Hepatocyte (in vitro differentiated cells): ENCODE data around the gene KRT222. TPM values are rescaled to one million over a fixed set of nuclear protein-coding genes. Genes with fewer than 3 reads are reported as not detected.
A peak's percentile ranks its signal among the peaks of the same experiment; 100 is the strongest.

ENCODE experiments used
- DNase-seq: peaks from one replicate; pipeline ENCODE4 v3.0.0-alpha.2; 2016; ENCODE audit warnings: low spot score
- H2AFZ ChIP-seq: fragments of 200-600 bp; sonication (generic); 2 replicates; pipeline ENCODE4 v1.6.0; 2016; ENCODE audit warnings: antibody characterized with exemption, mild to moderate bottlenecking
- H3K27ac ChIP-seq: fragments of 200-600 bp; sonication (generic); 2 replicates; pipeline ENCODE4 v1.5.1; 2016; ENCODE audit warnings: mild to moderate bottlenecking
- H3K27me3 ChIP-seq: fragments of 200-600 bp; sonication (generic); 2 replicates; pipeline ENCODE4 v1.6.1; 2016
- H3K36me3 ChIP-seq: fragments of 200-600 bp; sonication (generic); replicated peaks from 2 replicates; pipeline ENCODE4 v1.5.1; 2016; ENCODE audit warnings: low read depth; ENCODE audit not compliant: insufficient read depth
- H3K4me1 ChIP-seq: fragments of 200-600 bp; sonication (generic); 2 replicates; pipeline ENCODE4 v1.5.1; 2016; ENCODE audit warnings: mild to moderate bottlenecking, moderate library complexity; ENCODE audit not compliant: insufficient read depth
- H3K4me2 ChIP-seq: fragments of 200-600 bp; sonication (generic); 2 replicates; pipeline ENCODE4 v1.6.0; 2016
- H3K4me3 ChIP-seq: fragments of 200-600 bp; sonication (generic); 2 replicates; pipeline ENCODE4 v1.5.1; 2016; ENCODE audit warnings: mild to moderate bottlenecking
- H3K79me2 ChIP-seq: fragments of 200-600 bp; sonication (generic); 2 replicates; pipeline ENCODE4 v1.6.0; 2017; ENCODE audit warnings: mild to moderate bottlenecking
- H3K9me2 ChIP-seq: fragments of 200-600 bp; sonication (generic); replicated peaks from 2 replicates; pipeline ENCODE4 v1.6.0; 2017; ENCODE audit warnings: mild to moderate bottlenecking; ENCODE audit not compliant: insufficient read depth
- H3K9me3 ChIP-seq: fragments of 200-600 bp; sonication (generic); 2 replicates; pipeline ENCODE4 v1.5.1; 2016; ENCODE audit warnings: low read depth, mild to moderate bottlenecking
- H4K20me1 ChIP-seq: fragments of 200-600 bp; sonication (generic); 2 replicates; pipeline ENCODE4 v1.6.0; 2016; ENCODE audit warnings: mild to moderate bottlenecking; ENCODE audit not compliant: insufficient read depth, poor library complexity, severe bottlenecking
- EZH2 ChIP-seq: fragments of 200-600 bp; sonication (generic); IDR thresholded peaks from 2 replicates; pipeline ENCODE4 v1.6.1; 2016; ENCODE audit warnings: antibody characterized with exemption, mild to moderate bottlenecking, borderline replicate concordance
- EZH2phosphoT487 ChIP-seq: fragments of 200-600 bp; sonication (generic); IDR thresholded peaks from one replicate; pipeline ENCODE4 v1.6.1; 2018; ENCODE audit warnings: antibody characterized with exemption, mild to moderate bottlenecking, low read depth, moderate library complexity; ENCODE audit not compliant: unreplicated experiment, severe bottlenecking
- WGBS: methylation state at CpG from one replicate; pipeline ENCODE4 v1.1.6; 2016; ENCODE audit warnings: low lambda C conversion rate; ENCODE audit errors: missing lambda C conversion rate; 5-methylcytosine and 5-hydroxymethylcytosine counted together
- polyA plus RNA-seq: library from polyadenylated mRNA; unstranded; fragments of >200 nt; fragmentation: Nextera tagmentation; extraction: Ambion mirVana; gene quantifications from 2 replicates; pipeline ENCODE4 v1.2.1, GENCODE V29; 2016
- total RNA-seq: library from RNA; depleted of rRNA; stranded (reverse); fragments of >200 nt; gene quantifications from 2 replicates; pipeline ENCODE4 v1.2.3, GENCODE V29; 2014
- TF ChIP-seq, protein P1 (sequence below): fragments of 200-600 bp; sonication (generic); IDR thresholded peaks from 2 replicates; pipeline ENCODE4 v1.5.1; 2016; ENCODE audit warnings: antibody characterized with exemption, mild to moderate bottlenecking; ENCODE audit not compliant: poor library complexity

KRT222 gene
- total and polyA plus RNA-seq, 2 experiments from 2014 or later = 2.1 to 2.8 TPM

DNA sequence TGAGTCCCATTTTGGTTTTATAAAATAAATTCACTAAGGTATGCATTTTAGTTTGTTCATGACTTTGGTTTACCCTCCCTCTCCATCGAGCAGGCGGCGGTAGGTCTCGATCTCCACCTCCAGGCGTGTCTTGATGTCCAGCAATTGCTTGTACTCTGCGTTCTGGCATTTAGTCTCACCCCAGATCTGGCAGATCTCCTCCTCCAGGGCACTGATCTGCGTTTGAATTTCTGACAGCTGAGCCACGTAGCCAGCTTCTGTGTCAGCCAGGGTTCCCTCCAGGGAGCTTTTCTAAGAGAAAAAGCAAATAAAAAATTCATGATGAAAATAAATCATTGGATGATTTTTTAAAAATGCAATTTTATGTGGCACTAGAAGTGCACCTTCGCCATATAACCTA is 34.4 kb upstream of the KRT222 start:
- no peaks in the 10 kb centered on the region for H3K9me2 ChIP-seq
- no peaks in the 10 kb centered on the region for H3K79me2 ChIP-seq
- H3K27me3 ChIP-seq = no peaks in the 10 kb centered on the region
- 60% methylated on average over 9 of the region's 9 CpGs for WGBS
- H2AFZ ChIP-seq = no peak overlapping the region
- no peaks in the 10 kb centered on the region for H3K9me3 ChIP-seq
- TF ChIP-seq, protein P1, sequence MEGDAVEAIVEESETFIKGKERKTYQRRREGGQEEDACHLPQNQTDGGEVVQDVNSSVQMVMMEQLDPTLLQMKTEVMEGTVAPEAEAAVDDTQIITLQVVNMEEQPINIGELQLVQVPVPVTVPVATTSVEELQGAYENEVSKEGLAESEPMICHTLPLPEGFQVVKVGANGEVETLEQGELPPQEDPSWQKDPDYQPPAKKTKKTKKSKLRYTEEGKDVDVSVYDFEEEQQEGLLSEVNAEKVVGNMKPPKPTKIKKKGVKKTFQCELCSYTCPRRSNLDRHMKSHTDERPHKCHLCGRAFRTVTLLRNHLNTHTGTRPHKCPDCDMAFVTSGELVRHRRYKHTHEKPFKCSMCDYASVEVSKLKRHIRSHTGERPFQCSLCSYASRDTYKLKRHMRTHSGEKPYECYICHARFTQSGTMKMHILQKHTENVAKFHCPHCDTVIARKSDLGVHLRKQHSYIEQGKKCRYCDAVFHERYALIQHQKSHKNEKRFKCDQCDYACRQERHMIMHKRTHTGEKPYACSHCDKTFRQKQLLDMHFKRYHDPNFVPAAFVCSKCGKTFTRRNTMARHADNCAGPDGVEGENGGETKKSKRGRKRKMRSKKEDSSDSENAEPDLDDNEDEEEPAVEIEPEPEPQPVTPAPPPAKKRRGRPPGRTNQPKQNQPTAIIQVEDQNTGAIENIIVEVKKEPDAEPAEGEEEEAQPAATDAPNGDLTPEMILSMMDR = no peak
- TF ChIP-seq EZH2phosphoT487 = no peak
- TF ChIP-seq EZH2 = no peak
- H3K4me1 ChIP-seq = peaks cover 29% of the 10 kb centered on the region
- no peak overlapping the region for H3K4me3 ChIP-seq
- H3K36me3 ChIP-seq = no peaks in the 10 kb centered on the region
- peak overlapping the region; percentile 32 for H3K27ac ChIP-seq
- no peaks in the 10 kb centered on the region for H4K20me1 ChIP-seq
- peak; percentile 22 for DNase-seq
- H3K4me2 ChIP-seq = peak overlapping the region; percentile 28

DNA sequence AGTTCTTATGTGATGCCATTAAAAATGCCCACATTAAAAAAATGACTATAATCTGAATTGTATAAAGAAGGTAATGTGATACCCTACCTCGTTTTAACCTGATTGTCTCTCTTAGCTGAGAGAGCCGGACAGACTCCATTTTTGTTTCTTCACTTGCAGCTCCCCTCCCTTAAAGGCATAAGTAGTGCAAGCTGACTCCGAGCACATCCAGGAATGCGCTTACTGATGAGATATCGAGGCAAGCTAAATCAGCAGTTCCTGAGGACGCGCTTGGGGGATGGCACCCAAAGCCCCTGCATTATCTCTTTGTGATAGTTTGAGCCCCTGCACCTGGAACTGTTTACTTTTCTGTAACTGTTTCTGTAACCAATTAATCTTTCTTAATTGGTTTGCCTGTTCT is 32.3 kb upstream of the KRT222 start:
- Histone ChIP-seq H3K79me2 (no peaks in the 10 kb centered on the region), H3K27ac (peak overlapping the region; percentile 23), H3K9me3 (no peaks in the 10 kb centered on the region), H3K27me3 (no peaks in the 10 kb centered on the region), H3K4me3 (no peak overlapping the region), H3K36me3 (no peaks in the 10 kb centered on the region), H3K9me2 (no peaks in the 10 kb centered on the region), H4K20me1 (no peaks in the 10 kb centered on the region), H3K4me2 (peak overlapping the region; percentile 67), H2AFZ (peak overlapping the region; percentile 2), H3K4me1 (peaks cover 29% of the 10 kb centered on the region)
- no peak for DNase-seq
- TF ChIP-seq EZH2phosphoT487 = no peak
- TF ChIP-seq, protein P1 = no peak
- WGBS = 20% methylated on average over 7 of the region's 7 CpGs

DNA sequence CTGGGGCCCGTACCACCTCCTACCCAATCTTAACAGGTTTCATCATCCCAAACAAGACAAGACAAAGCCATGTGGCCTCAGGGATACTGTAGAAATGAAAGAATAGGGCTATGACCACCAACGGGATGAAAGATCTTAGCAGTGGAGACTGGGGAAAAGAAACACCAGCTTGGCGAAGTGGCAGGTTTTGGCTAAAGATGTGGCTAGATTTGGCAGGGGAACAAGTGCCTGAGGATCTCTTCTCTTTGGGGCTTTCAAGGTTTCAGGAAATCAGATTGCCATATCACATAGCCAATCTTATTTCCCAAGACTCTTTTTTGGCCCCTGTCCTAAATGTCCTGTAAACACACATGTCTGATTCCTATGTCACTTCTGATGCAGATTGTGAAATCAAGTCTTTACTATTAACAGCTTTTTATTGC is 31.7 kb upstream of the KRT222 start:
- H3K79me2 ChIP-seq = no peaks in the 10 kb centered on the region
- no peak for TF ChIP-seq EZH2phosphoT487
- TF ChIP-seq, protein P1 = no peak
- TF ChIP-seq EZH2 = no peak
- H3K27me3 ChIP-seq = no peaks in the 10 kb centered on the region
- no peaks in the 10 kb centered on the region for H3K9me3 ChIP-seq
- no peak overlapping the region for H2AFZ ChIP-seq
- no peak overlapping the region for H3K27ac ChIP-seq
- H3K4me2 ChIP-seq = peak overlapping the region; percentile 67
- H3K9me2 ChIP-seq = no peaks in the 10 kb centered on the region
- H3K36me3 ChIP-seq = no peaks in the 10 kb centered on the region
- DNase-seq = no peak
- H3K4me1 ChIP-seq = peaks cover 29% of the 10 kb centered on the region
- H3K4me3 ChIP-seq = no peak overlapping the region
- H4K20me1 ChIP-seq = no peaks in the 10 kb centered on the region
- 86% methylated on average over 3 of the region's 3 CpGs for WGBS

DNA sequence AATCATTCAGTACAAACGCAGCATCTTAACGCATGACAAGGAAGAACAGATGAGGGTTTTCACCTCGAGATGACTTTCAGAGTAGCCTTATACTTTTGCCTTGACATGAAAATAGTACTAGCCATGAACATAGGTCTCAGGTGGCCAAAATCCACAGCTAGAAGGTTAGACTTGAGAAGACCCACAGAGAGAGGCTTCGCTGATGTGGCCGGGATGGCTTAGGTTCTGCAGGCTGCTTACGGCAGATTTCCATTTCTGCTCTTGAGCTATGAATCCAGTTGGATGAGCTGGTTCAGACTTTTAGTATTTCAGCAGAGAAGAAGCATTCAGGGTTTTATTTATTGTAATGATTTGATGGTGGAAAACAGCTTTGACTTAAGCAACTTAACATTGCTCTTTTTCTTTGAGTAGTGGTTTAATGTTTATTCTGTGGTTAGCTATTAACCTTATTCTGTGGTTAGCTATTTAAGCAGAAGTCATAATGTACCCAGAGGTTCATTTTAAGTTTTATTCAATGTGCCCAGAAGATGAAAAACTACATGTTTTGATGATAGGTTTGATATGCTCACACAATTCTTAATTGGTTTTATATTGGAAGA is 31.0 kb upstream of the KRT222 start:
- Histone ChIP-seq H3K36me3 (no peaks in the 10 kb centered on the region), H3K27ac (no peak overlapping the region), H2AFZ (no peak overlapping the region), H3K4me3 (no peak overlapping the region), H3K4me1 (peaks cover 29% of the 10 kb centered on the region), H3K9me3 (no peaks in the 10 kb centered on the region), H3K79me2 (no peaks in the 10 kb centered on the region), H4K20me1 (no peaks in the 10 kb centered on the region), H3K4me2 (peak overlapping the region; percentile 21), H3K9me2 (no peaks in the 10 kb centered on the region), H3K27me3 (no peaks in the 10 kb centered on the region)
- 86% methylated on average over 6 of the region's 6 CpGs for WGBS
- TF ChIP-seq, protein P1 = no peak
- TF ChIP-seq EZH2phosphoT487 (no peak), EZH2 (no peak)
- no peak for DNase-seq
